ENCODE measurements around the gene MEGF6. TPM values are rescaled to one million over a fixed set of nuclear protein-coding genes. Genes with fewer than 3 reads are reported as not detected.

The MEGF6 gene
- total RNA-seq, 4 donors from 2014 or later, result 66.7 to 120 (median 74.5) TPM

GRCh38 chr1:3601743-3602142, 9.6 kb downstream of the MEGF6 start:
- H3K4me1 ChIP-seq, result peaks cover 23% of the 10 kb centered on the region
- no peak for DNase-seq (ENCODE audit: low spot score in 2 of 2)
- no peak overlapping the region for H3K4me3 ChIP-seq
- H3K36me3 ChIP-seq, result no peaks in the 10 kb centered on the region
- peaks cover 3% of the 10 kb centered on the region for H3K27me3 ChIP-seq
- H3K9me3 ChIP-seq, result no peaks in the 10 kb centered on the region
- H3K27ac ChIP-seq, result no peak overlapping the region
- 86% methylated on average over 15 of the region's 16 CpGs for WGBS
- TF ChIP-seq CTCF (IDR thresholded peaks at IDR 0.05) (no peak), POLR2AphosphoS5 (IDR thresholded peaks at IDR 0.05) (no peak), EP300 (IDR thresholded peaks at IDR 0.05) (no peak), POLR2A (IDR thresholded peaks at IDR 0.05) (no peak)

GRCh38 chr1:3600354-3600753, 11.0 kb downstream of the MEGF6 start:
- no peaks in the 10 kb centered on the region for H3K36me3 ChIP-seq
- no peaks in the 10 kb centered on the region for H3K9me3 ChIP-seq
- DNase-seq (ENCODE audit: low spot score in 2 of 2), result no peak
- H3K27ac ChIP-seq, result no peak overlapping the region
- H3K27me3 ChIP-seq, result peaks cover 3% of the 10 kb centered on the region
- TF ChIP-seq CTCF (IDR thresholded peaks at IDR 0.05) (no peak), EP300 (IDR thresholded peaks at IDR 0.05) (no peak), POLR2A (IDR thresholded peaks at IDR 0.05) (no peak), POLR2AphosphoS5 (IDR thresholded peaks at IDR 0.05) (no peak)
- 74% methylated on average over 10 of the region's 10 CpGs for WGBS
- H3K4me3 ChIP-seq, result no peak overlapping the region
- peaks cover 25% of the 10 kb centered on the region for H3K4me1 ChIP-seq

GRCh38 chr1:3599816-3600215, 11.5 kb downstream of the MEGF6 start:
- H3K4me1 ChIP-seq, result peaks cover 31% of the 10 kb centered on the region
- TF ChIP-seq POLR2AphosphoS5 (IDR thresholded peaks at IDR 0.05) (no peak), EP300 (IDR thresholded peaks at IDR 0.05) (no peak), CTCF (IDR thresholded peaks at IDR 0.05) (no peak), POLR2A (IDR thresholded peaks at IDR 0.05) (no peak)
- 89% methylated on average over 3 of the region's 15 CpGs for WGBS
- DNase-seq (ENCODE audit: low spot score in 2 of 2), result no peak
- no peaks in the 10 kb centered on the region for H3K9me3 ChIP-seq
- no peak overlapping the region for H3K27ac ChIP-seq
- no peaks in the 10 kb centered on the region for H3K36me3 ChIP-seq
- H3K4me3 ChIP-seq, result no peak overlapping the region
- peaks cover 3% of the 10 kb centered on the region for H3K27me3 ChIP-seq

GRCh38 chr1:3599286-3599811, 12.0 kb downstream of the MEGF6 start:
- Histone ChIP-seq H3K36me3 (no peaks in the 10 kb centered on the region), H3K9me3 (no peaks in the 10 kb centered on the region), H3K4me3 (no peak overlapping the region), H3K27me3 (peaks cover 3% of the 10 kb centered on the region), H3K4me1 (peaks cover 32% of the 10 kb centered on the region), H3K27ac (no peak overlapping the region)
- DNase-seq (ENCODE audit: low spot score in 2 of 2), result no peak
- no CpG with 5 or more reads among the region's 16 CpGs for WGBS
- no peak for TF ChIP-seq POLR2AphosphoS5 (IDR thresholded peaks at IDR 0.05)
- TF ChIP-seq EP300 (IDR thresholded peaks at IDR 0.05), result no peak
- no peak for TF ChIP-seq POLR2A (IDR thresholded peaks at IDR 0.05)
- TF ChIP-seq CTCF (IDR thresholded peaks at IDR 0.05), result no peak

GRCh38 chr1:3598522-3599285, 12.6 kb downstream of the MEGF6 start:
- TF ChIP-seq EP300 (IDR thresholded peaks at IDR 0.05) (no peak), POLR2AphosphoS5 (IDR thresholded peaks at IDR 0.05) (no peak), POLR2A (IDR thresholded peaks at IDR 0.05) (no peak), CTCF (IDR thresholded peaks at IDR 0.05) (no peak)
- Histone ChIP-seq H3K27me3 (peaks cover 2% of the 10 kb centered on the region), H3K4me1 (peaks cover 32% of the 10 kb centered on the region), H3K9me3 (no peaks in the 10 kb centered on the region), H3K4me3 (no peak overlapping the region), H3K36me3 (no peaks in the 10 kb centered on the region), H3K27ac (no peak overlapping the region)
- no peak for DNase-seq (ENCODE audit: low spot score in 2 of 2)
- 64% methylated on average over 13 of the region's 30 CpGs for WGBS

Measured in suprapubic skin (tissue), 4 donors.